GM10248 (cell line): Measurements from ENCODE around the gene TTLL5.

Experiments used
- CTCF ChIA-PET: fragments of 300-600 bp; sonication (Branson Sonifier 250); formaldehyde crosslinking; extraction: SDS; loops from one replicate; lab custom pipeline; 2021; ENCODE audit warnings: antibody characterized with exemption; lab: Yijun Ruan, JAX
- POLR2A ChIA-PET: fragments of 350-650 bp; sonication (Branson Sonifier 250); formaldehyde crosslinking; extraction: SDS; loops from one replicate; lab custom pipeline; 2020; ENCODE audit warnings: antibody characterized with exemption; lab: Yijun Ruan, JAX
- DNase-seq: peaks from one replicate; pipeline ENCODE4 v3.0.0; 2012; ENCODE audit errors: extremely low spot score
- TF ChIP-seq, protein P1 (sequence below): IDR thresholded peaks from 2 replicates; pipeline ENCODE4 v1.5.1; 2012; ENCODE audit warnings: mild to moderate bottlenecking, low read depth; ENCODE audit errors: extremely low read depth, missing control alignments, control extremely low read depth

Gene TTLL5

GRCh38 chr14:75926431-75927115, 265.5 kb downstream of the TTLL5 start:
- TF ChIP-seq, protein P1, sequence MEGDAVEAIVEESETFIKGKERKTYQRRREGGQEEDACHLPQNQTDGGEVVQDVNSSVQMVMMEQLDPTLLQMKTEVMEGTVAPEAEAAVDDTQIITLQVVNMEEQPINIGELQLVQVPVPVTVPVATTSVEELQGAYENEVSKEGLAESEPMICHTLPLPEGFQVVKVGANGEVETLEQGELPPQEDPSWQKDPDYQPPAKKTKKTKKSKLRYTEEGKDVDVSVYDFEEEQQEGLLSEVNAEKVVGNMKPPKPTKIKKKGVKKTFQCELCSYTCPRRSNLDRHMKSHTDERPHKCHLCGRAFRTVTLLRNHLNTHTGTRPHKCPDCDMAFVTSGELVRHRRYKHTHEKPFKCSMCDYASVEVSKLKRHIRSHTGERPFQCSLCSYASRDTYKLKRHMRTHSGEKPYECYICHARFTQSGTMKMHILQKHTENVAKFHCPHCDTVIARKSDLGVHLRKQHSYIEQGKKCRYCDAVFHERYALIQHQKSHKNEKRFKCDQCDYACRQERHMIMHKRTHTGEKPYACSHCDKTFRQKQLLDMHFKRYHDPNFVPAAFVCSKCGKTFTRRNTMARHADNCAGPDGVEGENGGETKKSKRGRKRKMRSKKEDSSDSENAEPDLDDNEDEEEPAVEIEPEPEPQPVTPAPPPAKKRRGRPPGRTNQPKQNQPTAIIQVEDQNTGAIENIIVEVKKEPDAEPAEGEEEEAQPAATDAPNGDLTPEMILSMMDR, result no peak
- DNase-seq, result no peak
- ChIA-PET POLR2A (no interaction called here), CTCF (no interaction called here)

- CTCF ChIA-PET, result interaction anchor here (1.0 kb wide), 1 partner anchor 55 kb away, joined by 3 read pairs; no protein-coding TSS in a partner anchor
- TF ChIP-seq, protein P1, result no peak
- POLR2A ChIA-PET, result no interaction called here
Observed at GRCh38 chr14:75927564-75928087, 266.6 kb downstream of the TTLL5 start.

DNA sequence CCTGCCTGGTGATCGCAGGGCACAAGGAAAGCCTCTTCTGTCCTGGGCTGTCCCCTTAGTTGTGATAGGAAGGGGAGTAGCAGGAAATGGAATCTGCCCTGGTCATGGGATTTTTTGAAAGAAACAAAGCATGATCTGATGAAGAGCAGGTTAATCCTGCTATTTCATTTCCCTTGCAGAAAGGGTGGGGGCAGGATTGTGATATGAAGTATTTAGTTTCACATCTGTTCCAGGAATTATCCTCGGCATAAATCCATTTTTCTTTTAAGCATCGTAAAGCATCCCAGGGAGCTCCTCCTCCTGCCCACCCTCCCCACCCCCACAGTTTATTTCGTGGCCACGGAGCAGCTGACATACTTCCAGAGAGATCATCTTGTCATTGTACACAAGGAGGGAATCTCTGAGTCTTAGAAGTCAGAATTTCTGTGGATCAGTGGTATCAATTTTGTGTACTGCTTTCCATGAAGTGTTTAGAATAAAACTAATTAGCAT, 267.7 kb downstream of the TTLL5 start:
- ChIA-PET POLR2A (no interaction called here), CTCF (interaction anchor here (0.9 to 1.0 kb wide), 2 partner anchors 22 to 54 kb away, joined by 3 to 4 read pairs; no protein-coding TSS in a partner anchor)
- TF ChIP-seq, protein P1, result no peak
- DNase-seq, result no peak

More at GRCh38 chr14:75927564-75928087, 266.6 kb downstream of the TTLL5 start:
- DNase-seq, result no peak

DNA sequence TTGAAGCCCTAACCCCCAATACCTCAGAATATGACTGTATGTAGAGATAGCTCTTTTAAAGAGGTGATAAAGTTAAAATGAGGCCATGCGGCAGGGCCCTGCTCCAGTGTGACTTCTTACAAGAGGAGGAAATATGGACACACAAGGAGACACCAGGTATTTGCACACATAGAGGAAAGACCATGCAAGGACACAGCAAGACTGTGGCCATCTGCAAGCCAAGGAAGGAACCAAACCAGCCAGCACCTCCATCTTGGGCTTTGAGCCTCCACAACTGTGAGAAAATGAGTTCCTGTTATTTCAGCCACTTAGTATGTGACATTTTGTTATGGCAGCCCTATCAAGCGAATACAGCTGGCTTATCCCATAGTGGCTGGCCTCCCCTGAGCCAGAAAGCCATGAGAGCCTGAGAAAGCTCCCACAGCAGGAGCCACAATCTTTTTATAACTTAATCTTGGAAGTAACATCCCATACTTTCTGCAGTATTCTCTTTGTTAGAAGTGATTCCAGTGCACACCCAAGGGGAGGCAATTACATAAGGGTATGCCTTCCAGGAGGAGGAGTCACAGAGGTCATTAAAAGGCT, 272.8 kb downstream of the TTLL5 start:
- TF ChIP-seq, protein P1, result no peak
- ChIA-PET CTCF (interaction anchor here (1.7 to 3.7 kb wide), 3 partner anchors 27 to 48 kb away, joined by 5 to 18 read pairs (median 15); partner anchors contain the start of gene TGFB3), POLR2A (no interaction called here)
- no peak for DNase-seq

GRCh38 chr14:75934998-75935628, 274.1 kb downstream of the TTLL5 start:
- DNase-seq, result no peak
- CTCF ChIA-PET, result interaction anchor here (0.9 to 3.7 kb wide), 5 partner anchors 10 to 47 kb away, joined by 3 to 18 read pairs (median 5); partner anchors contain the start of gene TGFB3
- TF ChIP-seq, protein P1, result no peak
- POLR2A ChIA-PET, result no interaction called here

- POLR2A ChIA-PET, result interaction anchor here (0.5 kb wide), 1 partner anchor 350 kb away, joined by 4 read pairs; no protein-coding TSS in a partner anchor
- TF ChIP-seq, protein P1, result no peak
- CTCF ChIA-PET, result interaction anchor here (1.5 to 4.5 kb wide), 2 partner anchors 32 to 230 kb away, joined by 4 to 27 read pairs; no protein-coding TSS in a partner anchor
- DNase-seq, result no peak
Observed at GRCh38 chr14:75939200-75939599, 278.2 kb downstream of the TTLL5 start.
